HG03135 (cell line): Measurements from ENCODE around the gene SLC27A4.

Experiments
- ATAC-seq: cut with Tn5 transposase; IDR thresholded peaks from one replicate; pipeline ENCODE4 v1.9.1; 2021; ENCODE audit warnings: mild to moderate bottlenecking, moderate library complexity; ENCODE audit not compliant: unreplicated experiment

The SLC27A4 gene

DNA sequence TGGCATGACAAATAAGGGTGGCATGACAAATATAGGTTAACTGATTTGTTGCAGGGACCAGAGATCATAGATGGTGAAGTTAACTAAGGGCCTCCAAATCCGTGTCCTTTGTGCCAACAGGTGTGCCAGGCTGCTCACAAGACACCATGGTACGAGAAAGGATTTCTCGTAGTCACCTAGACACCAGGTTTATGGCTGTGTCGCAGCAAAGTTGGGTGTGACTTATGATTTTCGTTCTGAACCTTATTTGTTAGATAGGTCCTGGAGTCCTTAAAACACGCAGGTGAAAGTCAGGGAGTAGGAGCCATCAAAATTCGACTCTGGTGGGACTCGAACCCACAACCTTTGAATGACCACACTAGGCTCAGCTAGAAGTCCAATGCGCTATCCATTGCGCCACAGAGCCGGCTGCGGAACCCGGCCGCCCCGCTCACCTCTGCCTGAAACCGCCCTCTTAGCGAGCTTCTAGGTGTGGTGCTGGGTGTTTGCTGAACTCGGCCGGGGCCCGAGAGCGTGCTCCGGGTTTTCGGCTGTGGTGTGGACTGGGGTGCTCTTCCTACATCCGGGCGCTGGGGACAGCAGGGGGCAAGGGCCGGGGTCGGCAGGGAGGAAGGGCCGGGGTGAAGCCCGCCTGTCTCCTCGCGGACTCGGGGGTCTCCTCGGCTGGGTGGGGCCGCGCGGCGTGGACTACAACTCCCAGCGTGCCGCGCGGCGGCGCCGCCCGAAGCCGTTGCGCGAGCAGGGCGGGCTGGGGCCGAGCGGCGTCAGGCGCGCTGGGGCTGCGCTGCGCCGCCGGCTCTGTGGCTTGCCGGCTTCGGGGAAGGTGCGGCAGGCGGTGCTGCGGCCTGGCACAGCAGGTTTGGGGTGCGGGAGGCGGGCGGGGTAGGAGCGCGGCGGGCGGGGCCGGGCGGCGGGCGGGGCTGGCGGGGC lies at the start of gene SLC27A4:
TSS of gene SLC27A4 (plus strand) at position 767 of the 930 bp plus-strand sequence. CDS start 2,606 bp downstream, outside the sequence.
- ATAC-seq, result peak; percentile 81

DNA sequence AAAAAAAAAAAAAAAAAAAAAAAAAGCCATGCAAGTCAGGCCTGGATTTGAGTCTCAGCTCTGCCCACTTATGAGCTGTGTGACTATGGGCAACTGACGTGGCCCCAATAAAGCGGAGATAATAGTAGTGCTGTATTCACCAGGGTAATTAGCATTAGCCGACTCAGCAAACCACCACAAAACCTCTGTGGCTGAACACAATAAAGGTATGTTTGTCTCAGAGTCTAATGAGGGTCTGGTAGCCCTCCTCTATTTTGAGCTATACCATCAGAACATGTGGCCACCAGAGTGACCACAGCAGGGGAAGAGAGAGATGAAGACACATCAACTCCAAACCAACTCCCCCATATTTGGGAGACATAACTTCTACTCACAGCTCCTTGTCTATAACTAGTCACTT lies 48.3 kb upstream of the SLC27A4 start:
- ATAC-seq, result no peak

DNA sequence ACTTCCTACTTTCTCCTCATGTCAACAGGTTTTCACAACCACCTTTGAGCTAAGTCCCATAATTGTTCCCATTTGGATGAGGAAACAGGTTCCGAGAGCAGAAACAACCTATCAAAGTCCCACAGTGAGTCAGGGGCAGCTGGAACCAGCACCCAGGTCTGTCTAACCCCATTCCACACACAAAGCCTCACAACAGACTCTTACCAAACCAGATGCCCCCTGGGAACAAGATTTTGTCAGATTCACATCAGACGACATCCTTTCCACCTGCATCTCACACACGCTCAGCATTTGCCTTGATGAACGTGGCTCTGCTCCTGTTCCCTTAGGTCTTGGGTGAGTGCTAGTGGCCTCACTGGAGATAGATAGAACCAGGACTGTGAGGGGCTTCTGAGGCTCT lies 47.2 kb upstream of the SLC27A4 start:
- ATAC-seq, result no peak

GRCh38 chr9:128294142-128294541 lies 46.2 kb upstream of the SLC27A4 start:
- ATAC-seq, result no peak

DNA sequence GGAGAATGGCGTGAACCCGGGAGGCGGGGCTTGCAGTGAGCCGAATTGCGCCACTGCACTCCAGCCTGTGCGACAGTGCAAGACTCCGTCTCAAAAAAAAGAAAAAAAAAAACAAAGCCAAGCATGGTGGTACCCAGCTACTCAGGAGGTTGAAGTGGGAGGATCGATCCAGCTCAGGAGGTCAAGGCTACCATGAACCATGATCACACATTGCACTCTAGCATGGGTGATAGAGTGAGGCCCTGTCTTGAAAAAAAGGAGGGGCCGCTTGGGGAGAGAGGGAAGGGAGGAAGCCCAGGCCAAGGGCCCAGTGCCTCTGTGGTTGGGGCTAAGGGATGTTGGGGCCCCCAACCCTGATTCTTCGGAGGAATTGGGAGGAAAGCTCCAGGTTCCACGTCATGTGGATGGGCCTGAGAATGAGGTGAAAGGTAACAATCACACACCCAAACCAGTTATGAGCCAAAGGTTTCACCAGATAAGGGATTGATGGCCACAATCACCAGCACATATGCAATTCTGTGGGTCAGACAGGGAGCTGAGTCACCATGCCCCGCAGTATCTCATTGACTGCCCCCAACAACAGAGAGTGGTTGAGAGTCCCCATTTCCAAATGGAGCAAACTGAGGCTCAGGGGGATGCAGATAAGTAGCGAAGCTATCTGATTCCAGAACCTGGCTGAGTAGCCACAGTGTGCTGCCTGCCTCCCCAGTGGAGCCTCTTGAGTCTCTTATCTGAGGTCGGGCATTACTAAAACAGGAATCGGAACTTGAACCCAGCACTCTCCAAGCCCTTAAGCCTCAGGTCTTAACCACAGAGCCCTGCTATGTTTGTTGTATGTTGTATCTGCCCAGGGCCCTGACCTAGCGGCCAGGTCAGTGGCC lies 43.7 kb upstream of the SLC27A4 start:
- ATAC-seq, result no peak

DNA sequence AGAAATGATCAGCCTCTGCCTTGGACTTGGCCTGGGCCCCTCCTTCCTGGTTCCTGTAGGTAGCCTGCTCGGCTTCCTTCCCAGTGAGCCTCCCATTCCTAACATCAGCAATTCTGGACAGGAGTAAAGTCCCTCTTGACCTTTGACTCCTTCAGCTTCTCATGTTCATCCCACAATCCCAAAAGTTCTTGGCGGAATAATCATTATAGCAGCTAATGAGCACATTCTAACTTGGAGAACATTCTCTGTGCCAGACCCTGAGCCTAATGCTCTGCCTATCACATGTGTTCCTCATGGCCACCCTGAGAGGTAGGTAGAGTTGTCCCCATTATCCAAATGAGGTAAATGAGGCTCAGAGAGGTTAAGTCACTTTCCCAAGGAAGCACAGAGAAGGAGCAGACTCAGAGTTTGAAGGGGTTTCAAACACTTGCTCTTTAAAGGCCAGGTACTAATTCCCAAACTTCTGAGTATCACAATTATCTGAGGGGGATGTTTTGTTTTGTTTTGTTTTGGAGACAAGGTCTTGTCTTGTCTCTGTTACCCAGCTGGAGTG lies 43.0 kb upstream of the SLC27A4 start:
- ATAC-seq, result no peak

DNA sequence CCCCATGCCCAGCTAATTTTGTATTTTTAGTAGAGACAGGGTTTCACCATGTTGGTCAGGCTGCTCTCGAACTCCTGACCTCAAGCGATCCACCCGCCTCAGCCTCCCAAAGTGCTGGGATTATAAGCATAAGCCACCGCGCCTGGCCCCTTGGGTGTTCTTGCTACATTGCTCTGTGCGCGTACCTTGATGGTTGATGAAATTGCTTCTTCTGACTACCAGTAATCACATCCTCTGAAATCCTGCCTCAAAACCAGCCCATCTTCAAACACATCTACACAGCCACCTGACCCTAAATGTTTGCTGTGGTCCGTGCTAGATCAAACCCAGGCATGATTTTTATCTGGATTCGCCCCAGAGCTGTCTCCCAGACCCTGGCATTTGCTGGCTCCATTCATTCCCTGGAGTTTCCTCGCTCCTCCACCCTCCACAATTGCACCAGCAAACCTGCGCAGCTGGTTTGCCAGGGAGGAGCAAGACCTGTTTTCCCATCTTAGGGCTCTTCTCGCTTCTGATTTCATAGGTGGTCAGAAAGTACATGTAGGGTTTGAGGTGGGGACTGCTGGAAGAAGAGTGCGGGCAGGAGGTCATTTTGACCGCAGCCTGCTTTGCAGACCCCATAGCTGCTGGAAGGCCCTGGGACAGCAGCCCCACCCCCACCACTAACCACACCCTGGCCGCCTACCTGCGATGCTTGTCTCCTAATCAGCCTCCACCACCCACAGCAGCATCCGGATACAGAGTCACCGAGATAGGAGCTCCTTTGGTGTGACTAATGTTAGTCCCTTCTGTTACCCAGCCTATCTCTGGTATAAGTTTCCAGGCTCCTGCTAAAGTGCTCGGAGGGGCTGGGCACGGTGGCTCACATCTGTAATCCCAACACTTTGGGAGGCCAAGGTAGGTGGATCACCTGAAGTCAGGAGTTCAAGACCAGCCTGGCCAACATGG lies 41.5 kb upstream of the SLC27A4 start:
- no peak for ATAC-seq

- no peak for ATAC-seq
Measured at GRCh38 chr9:128304136-128304970, 36.0 kb upstream of the SLC27A4 start.

DNA sequence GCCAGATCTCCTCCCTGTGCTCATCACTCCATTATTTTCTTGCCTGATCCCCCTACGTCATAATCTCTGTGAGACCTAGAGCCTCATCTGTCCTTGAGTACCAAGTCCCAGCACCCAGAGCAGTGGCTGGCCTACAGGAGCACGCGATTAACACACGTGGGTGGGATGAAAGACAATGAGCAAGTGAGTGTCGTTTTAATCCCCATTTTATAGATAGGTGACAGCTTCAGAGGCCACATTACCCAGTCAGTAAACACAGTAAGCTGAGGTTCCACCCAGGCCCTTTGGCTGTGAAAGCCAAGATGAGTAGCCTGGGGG lies 35.4 kb upstream of the SLC27A4 start:
- no peak for ATAC-seq

DNA sequence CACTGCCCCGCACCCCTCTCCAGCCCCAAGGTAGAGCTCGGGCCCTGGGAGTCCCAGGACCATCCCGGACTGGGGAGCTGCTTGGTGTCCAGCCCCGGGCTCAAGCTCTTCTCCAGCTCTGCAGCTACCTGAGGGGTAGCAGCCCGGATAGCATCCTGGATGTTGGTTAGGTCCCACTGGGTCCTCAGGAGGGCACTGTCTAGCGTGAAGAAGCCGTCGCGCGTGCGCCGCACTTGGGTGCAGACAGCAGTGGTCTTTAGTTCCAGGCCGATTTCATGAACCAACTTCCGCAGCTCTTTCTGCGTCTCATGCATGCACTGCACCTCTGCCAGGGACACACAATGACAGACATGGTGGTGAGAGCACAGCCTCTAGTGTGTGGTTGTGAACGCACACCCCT lies 30.8 kb upstream of the SLC27A4 start:
- no peak for ATAC-seq

DNA sequence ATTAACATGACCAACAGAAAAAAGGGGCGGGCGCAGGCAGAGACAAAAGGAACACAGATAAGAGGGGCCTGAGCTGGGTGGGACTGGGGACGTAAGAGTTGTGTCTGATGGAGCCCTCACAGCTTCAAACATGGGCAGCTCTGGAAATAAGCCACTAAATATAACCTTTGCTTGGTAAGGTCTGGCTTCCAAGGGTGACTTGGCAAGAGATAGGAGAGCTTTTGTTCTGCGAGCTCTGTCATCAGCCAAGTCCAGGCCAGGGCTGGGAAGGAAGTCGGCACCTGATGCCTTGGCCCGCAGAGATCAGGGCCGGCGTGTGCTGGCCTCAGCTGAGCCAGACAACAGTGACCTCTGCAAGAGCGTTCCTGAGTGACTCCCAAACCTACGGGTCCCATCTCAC lies 29.9 kb upstream of the SLC27A4 start:
- no peak for ATAC-seq

DNA sequence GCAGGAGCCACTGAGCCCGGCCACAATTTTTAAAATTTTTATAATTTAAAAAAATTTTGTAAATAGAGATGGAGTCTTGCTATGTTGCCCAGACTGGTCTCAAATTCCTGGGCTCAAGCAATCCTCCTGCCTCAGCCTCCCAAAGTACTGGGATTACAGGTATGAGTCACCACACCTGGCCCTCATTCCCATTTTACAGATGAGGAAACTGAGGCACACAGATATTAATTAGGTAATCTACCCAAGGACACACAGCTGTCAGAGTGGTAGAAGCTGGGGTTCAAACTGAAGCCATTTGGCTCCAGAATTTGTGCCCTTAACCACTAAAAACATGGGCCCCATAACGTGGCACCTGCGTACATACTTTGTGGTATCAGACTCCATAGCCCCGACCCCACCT lies 25.6 kb upstream of the SLC27A4 start:
- no peak for ATAC-seq

- ATAC-seq, result no peak
Measured at GRCh38 chr9:128316421-128316820, 23.9 kb upstream of the SLC27A4 start.

DNA sequence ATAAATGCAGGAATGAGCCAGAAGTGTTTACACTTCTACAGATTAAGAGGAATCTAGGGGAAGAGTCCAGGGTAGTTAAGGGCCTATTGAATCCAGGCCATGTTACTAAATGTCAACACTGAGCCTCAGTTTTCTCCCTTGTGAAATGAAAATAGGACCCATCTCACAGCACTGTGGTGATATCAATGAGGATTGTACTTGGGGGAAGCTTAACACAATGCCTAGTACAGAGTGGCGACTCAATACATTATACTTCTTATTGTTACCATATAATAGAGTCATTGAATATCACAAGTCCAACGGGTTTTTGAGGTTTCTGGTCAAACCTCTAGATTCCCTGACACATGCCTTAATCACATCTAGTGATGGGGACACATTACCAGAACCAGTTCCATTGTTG lies 22.7 kb upstream of the SLC27A4 start:
- ATAC-seq, result no peak

DNA sequence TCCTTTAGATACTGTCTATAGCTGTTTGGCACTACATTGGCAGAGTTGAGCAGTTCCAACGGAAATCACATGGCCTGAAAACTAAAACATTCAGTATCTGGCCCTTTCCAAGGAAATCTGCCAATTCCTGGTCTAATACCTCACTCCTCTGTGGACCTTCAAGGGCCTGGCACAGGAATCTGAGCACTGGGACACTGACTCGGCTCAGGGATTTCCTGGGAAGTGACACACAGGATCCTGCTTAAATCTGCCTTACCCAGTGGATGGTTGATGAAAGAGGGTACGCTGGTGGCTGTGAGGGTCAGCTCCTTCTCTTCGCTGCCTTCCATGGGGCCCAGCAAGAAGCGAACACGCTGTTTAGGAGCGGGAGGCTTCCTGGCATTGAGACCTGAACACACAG lies 19.0 kb upstream of the SLC27A4 start:
- no peak for ATAC-seq

DNA sequence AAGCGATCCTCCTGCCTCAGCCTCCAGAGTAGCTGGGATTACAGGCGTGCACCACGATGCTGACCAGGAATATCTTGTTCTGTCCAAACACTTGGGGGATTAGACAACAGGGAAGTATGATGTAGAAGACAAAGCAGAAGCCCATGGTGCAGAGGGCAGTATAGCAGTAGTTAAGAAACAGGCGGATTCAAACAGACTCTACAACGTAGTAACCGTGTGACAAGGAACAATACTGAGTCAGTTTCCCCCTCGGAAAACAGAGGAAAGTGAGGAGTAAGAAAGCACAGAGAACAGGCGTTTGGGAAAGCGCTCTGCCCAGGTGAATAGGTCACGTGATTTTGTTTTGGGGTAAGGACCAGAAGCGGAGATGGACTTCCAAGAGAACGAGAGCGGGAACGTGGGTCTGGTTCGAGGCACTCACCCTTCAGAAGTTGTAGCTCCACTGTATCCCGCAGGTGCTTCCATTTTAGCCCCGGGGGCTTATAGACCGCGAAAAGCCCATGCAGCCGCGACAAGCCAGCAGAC lies 18.4 kb upstream of the SLC27A4 start:
- ATAC-seq, result no peak

DNA sequence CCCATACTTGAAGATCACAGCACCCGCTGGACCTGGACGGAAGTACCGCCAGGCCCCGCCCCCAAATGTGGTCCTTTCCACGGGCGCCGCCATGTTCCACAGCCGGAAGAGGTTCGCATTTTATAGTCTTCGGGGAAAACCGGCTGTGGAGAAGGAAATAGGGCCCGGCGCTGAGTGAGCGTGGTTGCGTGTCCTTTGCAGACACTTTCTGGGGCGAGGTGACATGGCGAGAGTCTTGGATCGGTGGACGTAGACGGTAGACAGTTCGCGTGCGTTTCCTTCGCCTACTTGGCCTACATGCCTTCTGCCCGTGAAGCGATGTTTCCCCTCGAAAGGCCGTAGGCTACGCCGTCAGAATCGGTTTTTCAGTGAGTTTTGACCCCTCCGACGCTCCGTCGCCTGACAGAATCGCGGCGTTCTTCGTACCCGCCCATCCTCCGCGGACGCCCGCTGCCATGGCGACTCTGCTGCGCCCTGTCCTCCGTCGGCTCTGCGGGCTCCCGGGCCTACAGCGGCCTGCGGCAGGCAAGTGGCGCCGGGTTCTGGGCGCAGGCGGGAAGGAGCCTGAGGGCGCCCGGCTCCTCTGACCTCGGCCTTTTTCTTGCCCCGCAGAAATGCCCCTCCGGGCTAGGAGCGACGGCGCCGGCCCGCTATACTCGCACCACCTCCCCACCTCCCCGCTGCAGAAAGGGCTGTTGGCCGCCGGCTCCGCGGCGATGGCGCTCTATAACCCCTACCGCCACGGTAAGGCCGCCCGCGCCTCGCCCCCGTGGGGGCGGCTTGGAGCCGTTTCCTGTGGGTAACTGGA lies 17.7 kb upstream of the SLC27A4 start, which contains the start of the genes COQ4 and TRUB2:
TSS of gene COQ4 (plus strand) at position 436 of the 808 bp plus-strand sequence. CDS start at position 456, 20 bp downstream.
TSS of gene TRUB2 (minus strand) at position 44 of the 808 bp plus-strand sequence. CDS start at position 5, 39 bp downstream.
- ATAC-seq, result peak; percentile 85

- ATAC-seq, result no peak
Measured at GRCh38 chr9:128323212-128323730, 17.1 kb upstream of the SLC27A4 start.
